ENCODE data around the gene ADPRM.
"Not testable (repeated sequence)": the region's sequence is repeated elsewhere in the genome, so short reads cannot be mapped to it uniquely, and the experiment has no call there.

The ADPRM gene

DNA sequence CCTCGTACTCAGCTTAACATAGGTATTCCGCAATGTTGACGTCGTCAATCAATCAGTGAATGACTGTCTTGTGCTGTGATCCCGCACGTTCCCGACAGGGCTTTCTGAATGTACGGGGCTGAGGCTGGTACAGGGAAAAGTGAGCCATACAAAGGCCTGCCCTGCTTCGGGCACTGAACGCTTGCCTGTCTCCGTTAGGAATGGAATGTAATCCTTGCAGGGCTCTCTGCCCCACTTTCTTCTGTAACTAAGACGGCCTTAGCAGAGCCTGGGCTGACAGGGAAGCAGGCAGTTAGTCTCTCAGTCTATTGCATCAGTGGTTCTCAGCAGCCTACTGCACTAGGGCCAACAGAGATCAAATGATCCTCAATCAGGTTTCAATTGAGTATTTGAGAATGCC lies 24.1 kb upstream of the ADPRM start:
- no peak overlapping the region for H3K27ac ChIP-seq
- TF ChIP-seq ZFX (IDR thresholded peaks at IDR 0.05; ENCODE audit: borderline replicate concordance) = no peak
- TF ChIP-seq, protein P1, sequence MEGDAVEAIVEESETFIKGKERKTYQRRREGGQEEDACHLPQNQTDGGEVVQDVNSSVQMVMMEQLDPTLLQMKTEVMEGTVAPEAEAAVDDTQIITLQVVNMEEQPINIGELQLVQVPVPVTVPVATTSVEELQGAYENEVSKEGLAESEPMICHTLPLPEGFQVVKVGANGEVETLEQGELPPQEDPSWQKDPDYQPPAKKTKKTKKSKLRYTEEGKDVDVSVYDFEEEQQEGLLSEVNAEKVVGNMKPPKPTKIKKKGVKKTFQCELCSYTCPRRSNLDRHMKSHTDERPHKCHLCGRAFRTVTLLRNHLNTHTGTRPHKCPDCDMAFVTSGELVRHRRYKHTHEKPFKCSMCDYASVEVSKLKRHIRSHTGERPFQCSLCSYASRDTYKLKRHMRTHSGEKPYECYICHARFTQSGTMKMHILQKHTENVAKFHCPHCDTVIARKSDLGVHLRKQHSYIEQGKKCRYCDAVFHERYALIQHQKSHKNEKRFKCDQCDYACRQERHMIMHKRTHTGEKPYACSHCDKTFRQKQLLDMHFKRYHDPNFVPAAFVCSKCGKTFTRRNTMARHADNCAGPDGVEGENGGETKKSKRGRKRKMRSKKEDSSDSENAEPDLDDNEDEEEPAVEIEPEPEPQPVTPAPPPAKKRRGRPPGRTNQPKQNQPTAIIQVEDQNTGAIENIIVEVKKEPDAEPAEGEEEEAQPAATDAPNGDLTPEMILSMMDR (IDR thresholded peaks at IDR 0.05) = no peak

DNA sequence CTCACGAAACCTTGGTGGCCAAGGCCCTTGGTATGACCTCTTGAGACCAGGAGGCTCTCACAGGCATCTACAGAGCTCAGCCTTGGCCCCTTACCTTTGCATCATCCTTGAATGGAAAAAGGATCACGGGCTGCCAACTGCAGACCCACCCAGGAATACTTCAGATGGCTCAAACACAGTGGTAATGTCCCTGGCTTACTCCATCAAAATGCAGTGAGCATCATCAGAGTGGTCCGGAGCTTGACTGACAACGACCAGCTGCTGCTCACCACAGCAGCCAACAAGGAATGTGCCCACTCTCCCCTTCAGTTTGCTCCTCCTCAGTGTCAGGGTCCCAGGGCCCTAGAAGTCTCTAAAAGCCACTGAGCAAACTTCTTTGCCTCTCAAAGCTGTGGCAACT lies 22.7 kb upstream of the ADPRM start:
- H3K27ac ChIP-seq = no peak overlapping the region
- TF ChIP-seq, protein P1 (IDR thresholded peaks at IDR 0.05) = no peak
- TF ChIP-seq ZFX (IDR thresholded peaks at IDR 0.05; ENCODE audit: borderline replicate concordance) = no peak

DNA sequence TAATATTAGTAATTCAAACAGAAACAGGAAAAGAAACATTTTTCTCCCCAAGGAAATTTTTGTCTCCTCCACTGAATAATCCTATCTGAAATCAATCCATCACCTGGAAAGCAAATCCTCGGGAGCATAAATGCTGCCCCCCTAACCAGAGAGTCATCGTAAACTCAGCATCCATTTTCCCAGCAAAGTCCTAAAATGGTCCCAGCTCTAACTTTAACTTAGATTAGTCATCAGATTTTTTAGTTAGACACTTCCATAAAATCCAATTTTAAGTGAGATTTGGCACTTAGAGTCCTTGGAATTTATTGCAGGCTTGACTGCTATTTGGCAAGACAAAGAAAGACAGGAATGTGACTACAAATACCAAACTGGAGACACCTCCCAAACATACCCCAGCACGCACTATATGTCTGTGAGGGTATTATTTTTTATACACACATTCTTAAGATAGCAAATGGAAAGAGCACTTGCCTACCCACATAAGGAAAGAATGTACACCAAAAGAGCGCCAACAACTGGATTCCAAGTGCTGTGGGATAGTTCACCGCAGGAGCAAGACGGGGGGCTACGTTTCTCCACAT lies 15.4 kb upstream of the ADPRM start:
- H3K27ac ChIP-seq = no peak overlapping the region
- no peak for TF ChIP-seq ZFX (IDR thresholded peaks at IDR 0.05; ENCODE audit: borderline replicate concordance)
- TF ChIP-seq, protein P1 (IDR thresholded peaks at IDR 0.05) = no peak

DNA sequence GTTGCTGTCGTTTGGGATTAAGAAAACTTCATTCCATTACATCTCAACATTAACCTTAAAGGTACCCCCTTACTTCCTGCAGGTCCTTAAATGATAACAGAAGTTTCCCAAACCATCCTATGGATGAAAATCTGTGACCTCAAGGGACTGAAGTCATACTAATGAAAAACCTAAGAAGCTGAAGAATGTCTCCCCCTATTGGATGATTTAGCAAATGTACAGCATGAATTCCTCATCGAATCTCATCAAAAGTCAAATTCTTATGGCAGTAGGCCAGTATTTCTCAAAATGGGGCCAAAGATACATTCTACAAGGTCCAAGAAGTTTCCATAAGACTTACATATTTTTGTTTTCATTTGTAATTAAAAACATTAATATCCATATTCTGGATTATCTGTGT lies 13.5 kb upstream of the ADPRM start:
- TF ChIP-seq, protein P1 (IDR thresholded peaks at IDR 0.05) = peak; percentile 77
- no peak for TF ChIP-seq ZFX (IDR thresholded peaks at IDR 0.05; ENCODE audit: borderline replicate concordance)
- no peak overlapping the region for H3K27ac ChIP-seq

DNA sequence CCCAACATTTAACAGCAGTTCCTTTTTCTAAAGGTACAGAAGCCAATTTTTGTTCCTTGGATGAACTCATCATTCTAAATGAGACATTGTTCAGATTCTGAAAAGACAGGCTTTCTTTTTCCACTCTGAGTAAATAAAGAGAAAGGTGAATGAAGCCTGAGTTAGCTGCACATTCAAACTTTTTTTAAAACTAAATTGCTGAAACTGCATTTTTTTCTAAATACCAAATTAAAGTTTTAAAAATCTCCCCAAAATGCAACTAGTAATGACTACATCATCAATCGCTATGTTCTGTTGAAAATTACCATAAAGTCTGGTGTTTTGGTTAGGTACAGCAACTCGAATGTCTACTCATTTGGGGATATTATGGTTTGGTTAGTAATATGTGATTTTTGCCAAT lies 9.9 kb upstream of the ADPRM start:
- H3K27ac ChIP-seq = no peak overlapping the region
- TF ChIP-seq, protein P1 (IDR thresholded peaks at IDR 0.05) = no peak
- TF ChIP-seq ZFX (IDR thresholded peaks at IDR 0.05; ENCODE audit: borderline replicate concordance) = no peak

DNA sequence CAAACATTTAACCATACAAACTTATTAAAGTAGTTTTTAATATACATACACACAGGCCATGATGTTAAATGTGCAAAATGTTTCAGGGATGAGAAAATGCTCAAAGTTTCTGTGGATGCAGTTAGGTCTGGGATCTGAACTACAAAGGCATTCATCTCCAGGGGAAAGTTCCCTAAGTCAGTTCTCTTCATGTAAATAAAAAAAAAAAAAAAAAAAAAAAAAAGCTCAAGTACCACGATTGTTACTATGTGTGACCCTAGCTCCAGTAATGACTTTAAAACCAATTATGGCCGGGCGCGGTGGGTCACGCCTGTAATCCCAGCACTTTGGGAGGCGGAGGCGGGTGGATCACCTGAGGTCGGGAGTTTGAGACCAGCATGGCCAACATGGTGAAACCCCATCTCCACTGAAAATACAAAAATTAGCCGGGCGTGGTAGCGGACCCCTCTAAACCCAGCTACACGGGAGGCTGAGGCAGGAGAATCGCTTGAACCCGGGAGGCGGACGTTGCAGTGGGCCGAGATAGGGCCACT lies 1.5 kb upstream of the ADPRM start:
- not testable (repeated sequence) for H3K27ac ChIP-seq

DNA sequence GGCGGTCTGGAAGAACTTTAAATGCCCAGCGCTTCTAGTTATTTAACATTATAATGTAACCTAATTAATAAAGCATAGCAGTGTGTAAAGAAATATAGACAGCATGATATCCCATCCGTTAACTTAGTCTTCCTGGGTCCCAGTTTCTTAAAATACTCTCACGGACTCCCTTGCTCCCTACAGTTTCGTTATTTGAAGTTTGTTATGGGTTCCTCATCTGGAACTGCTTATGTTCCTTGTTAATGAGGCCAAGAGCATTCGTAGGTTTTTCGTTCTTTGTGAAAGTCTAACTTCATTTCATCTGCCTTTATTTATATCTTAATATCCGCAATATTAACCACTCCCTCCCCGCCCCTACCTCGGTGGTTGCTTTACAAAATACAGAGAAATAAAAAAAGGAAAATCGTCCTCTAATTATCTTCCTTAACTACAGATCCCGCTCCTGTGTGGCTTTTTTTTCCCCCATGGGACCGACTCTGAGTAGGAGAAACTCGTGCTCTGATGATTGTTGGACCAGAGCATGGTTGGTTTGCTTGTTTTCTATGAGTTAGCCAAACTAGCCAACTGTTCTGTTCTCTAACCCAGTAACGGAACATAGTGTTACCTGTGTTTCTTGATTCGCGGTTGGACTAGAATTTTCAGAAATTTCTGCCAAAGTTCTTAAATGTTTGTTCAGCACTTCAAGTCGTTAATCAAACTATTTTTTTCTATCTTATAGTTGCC lies 863 bp downstream of the ADPRM start:
- peak overlapping the region; percentile 64 for H3K27ac ChIP-seq
- TF ChIP-seq, protein P1 (IDR thresholded peaks at IDR 0.05) = no peak
- TF ChIP-seq ZFX (IDR thresholded peaks at IDR 0.05; ENCODE audit: borderline replicate concordance) = no peak
